Measurements from ENCODE around the gene ZNF407. TPM values are rescaled to one million over a fixed set of nuclear protein-coding genes. Genes with fewer than 3 reads are reported as not detected.

Gene ZNF407
- total and polyA plus RNA-seq, 10 donors = 2.0 to 41.0 (median 26.3) TPM

DNA sequence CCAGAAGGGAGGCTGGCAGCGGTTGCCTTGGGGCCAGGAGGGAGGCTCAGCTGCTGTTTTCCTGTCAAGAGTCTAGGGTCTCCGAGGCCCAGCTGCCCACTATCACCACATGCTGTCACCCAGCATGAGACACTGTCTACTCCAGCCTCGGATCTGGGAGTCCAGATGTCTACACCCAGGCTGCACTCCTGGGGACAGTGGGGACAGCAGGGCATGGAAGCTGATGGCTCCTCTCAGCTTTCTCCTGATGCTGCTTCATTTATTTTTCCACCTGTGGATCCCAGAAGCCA, 477.3 kb downstream of the ZNF407 start:
- Histone ChIP-seq H3K4me1 (peaks cover 0 to 23% (median 19%) of the 10 kb centered on the region in 6 donors), H3K4me3 (no peak overlapping the region), H3K36me3 (no peaks in the 10 kb centered on the region), H3K9me3 (peaks cover 3 to 70% (median 51%) of the 10 kb centered on the region in 8 donors), H3K27ac (no peak overlapping the region), H3K27me3 (replicated peaks in 1 of 7) (no peaks in the 10 kb centered on the region)
- no peak for DNase-seq
- WGBS, 5 donors = 75 to 91% (median 83%) methylated on average over 3 of the region's 3 CpGs
- intact Hi-C loops (cut with DNase I; ENCODE audit: low total_unique reads) = no loop called here
- no peak for TF ChIP-seq POLR2A (IDR thresholded peaks at IDR 0.05)
- TF ChIP-seq, protein P1, sequence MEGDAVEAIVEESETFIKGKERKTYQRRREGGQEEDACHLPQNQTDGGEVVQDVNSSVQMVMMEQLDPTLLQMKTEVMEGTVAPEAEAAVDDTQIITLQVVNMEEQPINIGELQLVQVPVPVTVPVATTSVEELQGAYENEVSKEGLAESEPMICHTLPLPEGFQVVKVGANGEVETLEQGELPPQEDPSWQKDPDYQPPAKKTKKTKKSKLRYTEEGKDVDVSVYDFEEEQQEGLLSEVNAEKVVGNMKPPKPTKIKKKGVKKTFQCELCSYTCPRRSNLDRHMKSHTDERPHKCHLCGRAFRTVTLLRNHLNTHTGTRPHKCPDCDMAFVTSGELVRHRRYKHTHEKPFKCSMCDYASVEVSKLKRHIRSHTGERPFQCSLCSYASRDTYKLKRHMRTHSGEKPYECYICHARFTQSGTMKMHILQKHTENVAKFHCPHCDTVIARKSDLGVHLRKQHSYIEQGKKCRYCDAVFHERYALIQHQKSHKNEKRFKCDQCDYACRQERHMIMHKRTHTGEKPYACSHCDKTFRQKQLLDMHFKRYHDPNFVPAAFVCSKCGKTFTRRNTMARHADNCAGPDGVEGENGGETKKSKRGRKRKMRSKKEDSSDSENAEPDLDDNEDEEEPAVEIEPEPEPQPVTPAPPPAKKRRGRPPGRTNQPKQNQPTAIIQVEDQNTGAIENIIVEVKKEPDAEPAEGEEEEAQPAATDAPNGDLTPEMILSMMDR (IDR thresholded peaks at IDR 0.05 in 8 of 11, conservative IDR thresholded peaks at IDR 0.05 in 3 of 11) = no peak
- no peak for TF ChIP-seq POLR2AphosphoS5 (IDR thresholded peaks at IDR 0.05)

DNA sequence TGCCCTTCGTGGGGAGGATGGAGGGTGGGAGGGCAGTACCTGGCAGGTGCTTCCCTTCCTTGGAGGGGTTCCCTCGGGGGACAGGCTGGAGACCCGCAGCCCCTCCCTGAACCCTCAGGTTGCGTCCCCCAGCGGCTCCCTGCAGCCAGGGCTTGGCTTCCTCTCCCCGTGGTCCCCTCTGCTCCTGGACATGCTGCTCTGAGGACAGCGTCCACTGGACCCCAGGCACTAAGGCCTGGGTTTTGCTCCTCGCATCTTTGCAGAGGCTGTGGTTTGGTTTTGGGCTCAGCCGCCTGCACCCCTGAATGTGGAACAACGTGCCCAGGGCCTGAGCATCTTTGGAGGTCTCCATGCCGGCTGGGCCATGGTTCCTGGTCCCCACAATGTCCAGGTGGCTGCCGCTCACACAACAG, 477.8 kb downstream of the ZNF407 start:
- DNase-seq = no peak
- H3K27me3 ChIP-seq (replicated peaks in 1 of 7) = no peaks in the 10 kb centered on the region
- H3K9me3 ChIP-seq = peaks cover 3 to 70% (median 51%) of the 10 kb centered on the region in 8 donors
- TF ChIP-seq, protein P1 (IDR thresholded peaks at IDR 0.05 in 8 of 11, conservative IDR thresholded peaks at IDR 0.05 in 3 of 11) = no peak
- TF ChIP-seq POLR2AphosphoS5 (IDR thresholded peaks at IDR 0.05) (peak in 1 of 3 donors; percentile 6), POLR2A (IDR thresholded peaks at IDR 0.05) (no peak)
- no peaks in the 10 kb centered on the region for H3K36me3 ChIP-seq
- peaks cover 0 to 18% (median 14%) of the 10 kb centered on the region in 6 donors for H3K4me1 ChIP-seq
- WGBS, 5 donors = 91 to 97% (median 94%) methylated on average over 11 to 12 of the region's 12 CpGs
- no peak overlapping the region for H3K4me3 ChIP-seq
- intact Hi-C loops (cut with DNase I; ENCODE audit: low total_unique reads) = no loop called here
- no peak overlapping the region for H3K27ac ChIP-seq

DNA sequence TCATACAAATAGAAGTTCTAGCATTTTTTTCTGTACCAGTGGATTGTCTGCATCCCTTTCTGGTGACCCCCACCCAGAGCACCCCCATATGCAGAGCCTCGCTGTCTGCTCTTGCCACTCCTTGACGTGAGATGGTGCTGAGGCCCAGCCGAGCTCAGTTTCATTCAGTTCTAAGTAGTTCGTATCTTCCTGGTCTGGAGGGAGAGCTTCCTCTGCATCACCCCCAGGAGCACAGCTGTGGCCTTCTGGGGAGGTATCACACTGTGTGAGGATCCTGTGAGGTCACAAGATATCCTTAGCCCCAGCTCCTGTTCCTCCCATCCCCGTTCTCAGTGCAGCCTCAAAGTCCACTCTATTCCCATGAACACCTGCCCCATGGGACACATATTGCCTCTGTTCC, 478.6 kb downstream of the ZNF407 start:
- Histone ChIP-seq H3K27ac (no peak overlapping the region), H3K27me3 (replicated peaks in 1 of 7) (no peaks in the 10 kb centered on the region), H3K4me1 (peaks cover 0 to 11% (median 7%) of the 10 kb centered on the region in 6 donors), H3K4me3 (no peak overlapping the region), H3K36me3 (no peaks in the 10 kb centered on the region), H3K9me3 (peaks cover 3 to 70% (median 51%) of the 10 kb centered on the region in 8 donors)
- no peak for TF ChIP-seq POLR2AphosphoS5 (IDR thresholded peaks at IDR 0.05)
- TF ChIP-seq POLR2A (IDR thresholded peaks at IDR 0.05) = no peak
- TF ChIP-seq, protein P1 (IDR thresholded peaks at IDR 0.05 in 8 of 11, conservative IDR thresholded peaks at IDR 0.05 in 3 of 11) = no peak
- WGBS, 5 donors = 86 to 93% (median 92%) methylated on average over 5 of the region's 5 CpGs
- DNase-seq = no peak
- intact Hi-C loops (cut with DNase I; ENCODE audit: low total_unique reads) = no loop called here

DNA sequence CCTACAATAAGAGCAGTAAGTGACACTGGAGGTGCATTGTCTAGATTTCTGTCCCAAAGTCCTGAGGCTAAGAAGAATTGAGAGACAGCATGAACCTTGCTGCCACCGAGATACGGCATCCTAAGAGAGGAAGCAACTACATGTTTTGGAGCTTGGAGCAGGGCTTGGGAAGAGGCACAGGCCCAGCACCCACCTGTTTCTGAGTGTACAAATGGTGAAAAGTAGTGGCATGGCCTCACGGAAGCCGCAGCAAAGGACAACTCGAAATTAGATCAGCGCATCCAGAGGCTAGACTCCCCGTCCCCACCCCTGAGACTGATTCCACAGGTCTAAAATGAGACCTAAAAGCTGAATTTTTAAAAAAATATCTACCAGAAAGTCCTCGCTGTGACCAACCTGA, 483.8 kb downstream of the ZNF407 start:
- peaks cover 3 to 37% (median 25%) of the 10 kb centered on the region in 8 donors for H3K9me3 ChIP-seq
- no peaks in the 10 kb centered on the region for H3K27me3 ChIP-seq (replicated peaks in 1 of 7)
- intact Hi-C loops (cut with DNase I; ENCODE audit: low total_unique reads) = no loop called here
- H3K27ac ChIP-seq = no peak overlapping the region
- H3K36me3 ChIP-seq = no peaks in the 10 kb centered on the region
- TF ChIP-seq POLR2AphosphoS5 (IDR thresholded peaks at IDR 0.05) = no peak
- TF ChIP-seq POLR2A (IDR thresholded peaks at IDR 0.05) = no peak
- TF ChIP-seq, protein P1 (IDR thresholded peaks at IDR 0.05 in 8 of 11, conservative IDR thresholded peaks at IDR 0.05 in 3 of 11) = no peak
- no peaks in the 10 kb centered on the region for H3K4me1 ChIP-seq
- no peak for DNase-seq
- no peak overlapping the region for H3K4me3 ChIP-seq
- WGBS, 5 donors = 78 to 94% (median 91%) methylated on average over 8 of the region's 8 CpGs
